A549 treated with Mapracorat at 1 μM for 4 hours (cell line): Measurements from ENCODE around the gene GPD1. TPM values are rescaled to one million over a fixed set of nuclear protein-coding genes. Genes with fewer than 3 reads are reported as not detected.

Experiments used
- total RNA-seq: library from RNA; stranded (reverse); fragments of 200-300 nt; extraction: Qiagen RNA extraction; gene quantifications from 5 replicates; pipeline ENCODE4 v1.2.3, GENCODE V29; 2022

Gene GPD1
- total RNA-seq, result 0.14 to 0.30 TPM (median 0.18 TPM) in 5 replicates

DNA sequence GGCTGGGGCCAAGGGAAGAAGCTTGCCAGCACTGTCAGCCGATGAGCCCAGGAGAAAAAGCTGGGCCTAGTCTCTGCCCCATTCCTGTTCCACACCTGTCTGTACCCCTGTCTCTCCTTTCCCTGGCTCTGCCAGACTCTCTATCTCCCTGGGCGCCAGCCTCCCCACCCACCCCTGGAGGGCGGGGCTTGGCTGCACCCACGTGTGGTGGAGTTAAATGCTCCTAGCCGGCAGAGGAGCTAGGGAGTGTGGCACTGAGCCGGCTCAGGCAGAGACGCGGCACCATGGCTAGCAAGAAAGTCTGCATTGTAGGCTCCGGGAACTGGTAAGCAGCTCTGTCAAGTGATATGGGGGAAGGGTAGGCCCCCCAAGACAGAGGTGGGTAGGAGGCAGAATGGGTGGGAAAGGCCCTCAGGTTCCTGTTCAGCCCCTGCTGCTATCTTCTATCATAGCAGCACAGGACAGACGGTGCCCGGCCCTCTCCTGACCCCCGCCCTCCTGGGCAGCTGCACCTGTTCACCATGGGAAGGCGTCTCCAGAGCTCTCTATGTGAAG lies at the start of gene GPD1:
Gene GPD1 (plus strand): TSS at position 242 of the 555 bp plus-strand sequence. CDS start 43 bp downstream, at position 285.

GRCh38 chr12:50057000-50057841 lies 46.6 kb upstream of the GPD1 start, which contains the start of gene ASIC1:
Gene ASIC1, plus strand, starts transcription at chr12:50057596. Its CDS starts 1,171 bp downstream, at chr12:50058767.

GRCh38 chr12:50084775-50085614 lies 18.8 kb upstream of the GPD1 start, which contains the start of gene SMARCD1:
Gene SMARCD1, plus strand, starts transcription at chr12:50085342. Its CDS starts 28 bp downstream, at chr12:50085370.

DNA sequence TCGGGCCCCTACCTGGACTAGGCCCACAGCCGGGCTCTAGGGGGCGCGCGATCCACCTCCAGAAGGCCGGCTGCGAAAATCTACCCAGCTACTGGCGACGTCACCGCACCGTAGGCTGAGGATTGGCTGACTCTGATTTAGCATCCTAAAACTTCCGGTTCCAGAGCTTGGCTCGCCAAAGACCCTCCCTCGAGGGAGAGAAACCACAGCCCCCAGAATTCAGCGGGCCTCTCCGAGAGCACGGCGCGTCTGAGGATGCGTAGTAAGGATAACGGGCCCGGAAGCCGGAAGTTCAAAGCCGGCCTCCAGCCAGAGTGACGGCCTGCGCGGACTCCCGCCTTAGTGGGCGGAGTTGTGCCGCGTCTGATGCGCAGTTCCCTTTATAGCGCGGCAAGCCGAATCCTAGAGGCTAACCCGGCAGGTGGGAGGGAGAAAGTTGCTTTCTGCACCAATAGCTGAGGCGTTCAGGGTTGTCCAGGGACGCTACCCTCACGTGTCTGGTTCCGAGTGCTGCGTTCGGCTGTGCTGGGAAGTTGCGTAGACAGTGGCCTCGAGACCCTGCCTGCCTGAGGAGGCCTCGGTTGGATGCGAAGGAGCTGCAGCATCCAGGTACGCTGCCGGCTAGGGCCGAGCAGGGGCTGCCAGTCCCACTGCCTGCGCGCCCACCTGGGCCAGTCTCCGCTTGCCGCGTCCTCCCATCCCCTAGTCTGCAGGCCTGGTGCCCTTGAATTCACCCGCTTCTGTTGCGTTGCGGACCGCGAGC lies 8.1 kb downstream of the GPD1 start, which contains the start of gene COX14:
Gene COX14 (plus strand): TSS at position 544 of the 763 bp plus-strand sequence. CDS start 7,808 bp downstream, outside the sequence.

Other genes with a start within 250 kb of the GPD1 start
- not detected in 5 replicates for gene FAIM2, start 200.1 kb upstream of the GPD1 start, total RNA-seq
- gene AQP2, start 153.3 kb upstream of the GPD1 start, total RNA-seq, result not detected in 5 replicates
- gene AQP5, start 142.1 kb upstream of the GPD1 start, total RNA-seq, result not detected in 5 replicates
- gene AQP6, start 131.1 kb upstream of the GPD1 start, total RNA-seq, result 0.11 TPM in 1 of 5 replicates, not detected in the others
- 70.3 to 82.6 TPM (median 78.4 TPM) in 5 replicates for gene RACGAP1, start 78.5 kb upstream of the GPD1 start, total RNA-seq
- 5.0 to 6.3 TPM (median 5.3 TPM) in 5 replicates for gene ASIC1, start 46.4 kb upstream of the GPD1 start, total RNA-seq
- 63.3 to 72.2 TPM (median 65.3 TPM) in 5 replicates for gene SMARCD1, start 18.7 kb upstream of the GPD1 start, total RNA-seq
- gene COX14, start 8.2 kb downstream of the GPD1 start, total RNA-seq, result 70.9 to 74.5 TPM (median 72.4 TPM) in 5 replicates
- 26.7 to 28.9 TPM (median 27.7 TPM) in 5 replicates for gene CERS5, start 63.4 kb downstream of the GPD1 start, total RNA-seq
- gene LIMA1, start 179.5 kb downstream of the GPD1 start, total RNA-seq, result 5.2 to 7.8 TPM (median 6.2 TPM) in 5 replicates